HG03045 (cell line): ENCODE data around the gene SNRPN.
"Not testable (repeated sequence)": the region's sequence is repeated elsewhere in the genome, so short reads cannot be mapped to it uniquely, and the experiment has no call there.

Experiments
- ATAC-seq: cut with Tn5 transposase; IDR thresholded peaks from one replicate; pipeline ENCODE4 v1.9.1; 2021; ENCODE audit warnings: mild to moderate bottlenecking, moderate library complexity; ENCODE audit not compliant: unreplicated experiment

The SNRPN gene

DNA sequence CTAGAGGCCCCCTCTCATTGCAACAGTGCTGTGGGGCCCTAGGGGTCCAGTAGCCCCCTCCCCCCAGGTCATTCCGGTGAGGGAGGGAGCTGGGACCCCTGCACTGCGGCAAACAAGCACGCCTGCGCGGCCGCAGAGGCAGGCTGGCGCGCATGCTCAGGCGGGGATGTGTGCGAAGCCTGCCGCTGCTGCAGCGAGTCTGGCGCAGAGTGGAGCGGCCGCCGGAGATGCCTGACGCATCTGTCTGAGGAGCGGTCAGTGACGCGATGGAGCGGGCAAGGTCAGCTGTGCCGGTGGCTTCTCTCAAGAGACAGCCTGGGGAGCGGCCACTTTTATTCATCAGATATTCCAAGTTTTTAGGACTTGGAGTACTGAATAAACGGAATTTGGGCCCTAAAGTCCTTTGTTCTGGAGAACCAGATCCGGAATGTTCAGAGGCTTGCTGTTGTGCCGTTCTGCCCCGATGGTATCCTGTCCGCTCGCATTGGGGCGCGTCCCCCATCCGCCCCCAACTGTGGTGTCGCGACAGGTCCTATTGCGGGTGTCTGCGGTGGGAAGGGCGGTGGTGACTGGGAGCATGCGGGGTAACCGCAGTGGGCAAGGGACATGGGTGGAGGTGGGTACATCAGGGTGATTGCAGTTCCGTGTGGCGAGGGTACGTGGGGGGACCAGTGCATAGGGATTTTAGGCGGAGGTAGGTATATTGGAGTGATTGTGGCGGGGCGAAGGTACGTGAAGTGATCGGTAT is at the start of gene SNRPN, which contains the start of gene SNURF:
TSS of gene SNRPN (plus strand) at position 205 of the 748 bp plus-strand sequence. CDS start 19,467 bp downstream, outside the sequence.
TSS of gene SNURF (plus strand) at position 205 of the 748 bp plus-strand sequence. CDS start at position 267, 62 bp downstream.
- ATAC-seq = no peak

DNA sequence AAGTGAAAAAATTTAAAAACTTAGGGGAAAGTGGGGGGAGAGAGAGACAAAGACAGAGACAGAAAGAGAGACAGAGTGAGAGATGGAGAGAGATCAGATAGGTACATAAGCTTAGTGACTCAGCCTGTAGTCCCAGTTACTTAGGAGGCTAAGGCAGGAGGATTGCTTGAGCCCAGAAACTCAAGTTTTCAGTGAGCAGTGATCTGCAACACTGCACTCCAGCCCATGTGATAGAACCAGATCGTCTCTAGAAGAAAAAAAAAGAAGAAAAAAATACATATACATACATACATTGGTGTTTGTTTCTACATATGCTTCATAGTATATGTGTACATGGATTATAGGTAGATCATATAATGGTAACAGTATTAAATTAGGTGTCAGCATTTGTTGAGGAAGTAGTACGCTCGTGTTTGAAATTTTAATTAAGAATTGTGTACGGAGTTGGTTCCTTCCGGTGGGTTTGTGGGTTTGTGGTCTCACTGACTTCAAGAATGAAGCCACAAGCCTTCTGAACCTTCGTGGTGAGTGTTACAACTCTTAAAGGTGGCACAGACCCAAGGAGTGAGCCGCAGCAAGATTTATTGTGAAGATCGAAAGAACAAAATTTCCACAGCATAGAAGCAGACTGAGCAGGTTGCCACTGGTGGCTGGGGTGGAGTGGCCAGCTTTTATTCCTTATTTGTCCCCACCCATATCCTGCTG is 38.3 kb upstream of the SNRPN start:
- ATAC-seq = no peak

DNA sequence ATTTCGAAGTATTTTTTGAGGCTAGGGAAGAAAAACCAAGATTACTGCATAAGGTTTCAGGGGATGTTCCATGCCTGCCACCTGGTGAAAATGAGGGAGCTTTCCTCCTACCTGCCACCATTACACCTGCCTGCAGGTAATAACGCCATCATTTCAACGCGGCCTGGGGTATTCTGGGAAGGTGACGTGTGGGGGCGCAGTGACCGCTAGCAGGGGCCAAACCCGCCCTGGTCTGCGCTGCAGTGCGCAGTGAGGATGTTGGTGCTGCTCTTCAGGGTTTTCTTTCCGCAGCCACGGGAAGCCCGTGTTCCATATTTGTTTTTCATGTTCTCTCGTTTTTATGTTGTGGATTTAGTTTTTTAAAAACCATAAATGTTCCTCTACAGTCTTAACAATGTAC is 37.4 kb upstream of the SNRPN start:
- ATAC-seq = no peak

- no peak for ATAC-seq
These were observed 35.3 kb upstream of the SNRPN start for GRCh38 chr15:24919446-24919845.

- ATAC-seq = not testable (repeated sequence)
These were observed 32.0 kb upstream of the SNRPN start for GRCh38 chr15:24922781-24923180.

DNA sequence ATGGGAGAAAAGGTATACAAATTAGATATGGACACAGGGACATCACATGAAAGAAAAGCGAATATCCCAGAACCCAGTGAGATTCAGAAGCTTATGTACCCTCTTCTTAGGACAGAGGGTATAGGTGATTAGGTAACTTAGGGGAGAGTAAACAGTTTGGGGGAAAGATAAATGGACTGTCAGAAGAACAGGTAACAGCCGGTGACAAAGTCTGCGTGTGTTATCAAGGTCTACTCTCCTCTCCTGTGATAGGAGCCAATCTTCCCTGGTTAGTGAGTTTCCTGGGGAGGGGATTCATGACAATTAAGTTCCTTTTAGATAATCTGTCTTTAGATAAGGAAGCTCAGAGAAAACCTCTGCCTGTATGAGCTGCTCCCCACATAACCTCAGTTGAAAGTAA is 30.6 kb upstream of the SNRPN start:
- no peak for ATAC-seq

- ATAC-seq = no peak
These were observed 30.2 kb upstream of the SNRPN start for GRCh38 chr15:24924621-24925020.

DNA sequence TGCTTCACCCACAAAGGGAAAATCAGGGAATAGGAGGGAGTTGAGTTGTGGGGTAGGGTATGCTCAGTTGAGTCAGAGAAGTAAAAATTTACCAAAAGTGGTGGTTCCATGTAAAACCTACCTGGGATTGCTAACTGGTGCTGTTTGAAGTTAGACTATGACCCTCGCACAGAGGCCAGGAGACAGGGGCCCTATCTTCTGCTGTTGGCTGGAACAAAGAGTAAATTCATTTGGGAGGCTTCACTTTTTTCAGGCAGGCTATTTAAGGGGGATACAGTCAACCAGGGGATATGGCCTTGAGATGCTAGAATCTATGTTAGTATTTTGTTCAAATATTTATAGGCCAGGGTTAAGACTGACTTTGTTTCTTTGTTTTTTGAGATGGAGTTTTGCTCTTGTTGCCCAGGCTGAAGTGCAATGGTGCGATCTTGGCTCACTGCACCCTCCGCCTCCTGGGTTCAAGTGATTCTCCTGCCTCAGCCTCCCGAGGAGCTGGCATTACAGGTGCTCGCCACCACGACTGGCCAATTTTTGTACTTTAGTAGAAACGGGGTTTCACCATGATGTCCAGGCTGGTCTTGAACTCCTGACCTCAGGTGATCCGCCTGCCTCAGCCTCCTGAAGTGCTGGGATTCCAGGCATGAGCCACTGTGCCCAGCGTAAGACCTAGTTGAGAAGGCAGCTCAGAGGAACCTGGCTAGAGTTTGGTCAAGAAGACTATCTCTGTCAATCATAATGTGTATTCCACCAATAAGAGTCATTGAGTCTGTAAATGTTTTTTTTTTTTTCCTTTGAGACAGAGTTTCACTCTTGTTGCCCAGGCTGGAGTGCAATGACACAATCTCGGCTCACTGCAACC is 22.7 kb upstream of the SNRPN start:
- ATAC-seq = not testable (repeated sequence)

DNA sequence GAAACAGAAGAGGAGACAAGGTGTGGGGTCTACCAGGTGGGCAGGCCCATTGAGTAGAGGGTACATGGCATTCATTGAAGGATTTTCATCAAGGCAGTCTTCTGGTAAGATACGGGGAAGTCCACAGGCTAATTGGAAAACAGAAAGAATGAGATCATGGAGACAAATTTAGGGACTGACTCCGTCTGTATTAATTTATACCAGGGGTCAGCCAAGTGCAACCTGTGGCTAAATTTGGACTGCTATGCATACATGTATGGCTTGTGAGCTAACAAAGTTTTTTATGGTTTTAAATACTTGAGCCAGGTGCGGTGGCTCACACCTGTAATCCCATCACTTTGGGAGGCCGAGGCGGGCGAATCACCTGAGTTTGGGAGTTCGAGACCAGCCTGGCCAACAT is 21.1 kb upstream of the SNRPN start:
- ATAC-seq = no peak

GRCh38 chr15:24938224-24938623 is 16.6 kb upstream of the SNRPN start:
- ATAC-seq = not testable (repeated sequence)

- no peak for ATAC-seq
These were observed 14.6 kb upstream of the SNRPN start for GRCh38 chr15:24940236-24940635.

DNA sequence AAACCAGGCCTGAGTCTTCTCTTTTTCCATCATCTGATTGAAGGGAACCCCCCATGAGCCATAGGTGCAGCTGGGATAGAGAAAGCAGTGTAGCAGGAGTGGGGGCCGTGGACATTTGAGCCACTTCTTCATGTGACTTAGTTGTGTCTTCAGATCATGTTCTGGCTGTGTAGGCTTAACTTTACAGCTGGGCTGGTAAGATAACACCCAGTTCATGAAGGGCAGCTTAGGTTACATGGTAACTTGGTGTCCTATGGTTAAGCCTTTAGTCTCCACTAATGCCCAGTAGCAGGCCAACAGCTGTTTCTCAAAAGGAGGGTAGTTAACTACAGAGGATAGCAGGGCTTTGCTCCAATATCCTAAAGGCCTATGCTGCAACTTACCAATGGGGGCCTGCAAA is 11.4 kb upstream of the SNRPN start:
- no peak for ATAC-seq

DNA sequence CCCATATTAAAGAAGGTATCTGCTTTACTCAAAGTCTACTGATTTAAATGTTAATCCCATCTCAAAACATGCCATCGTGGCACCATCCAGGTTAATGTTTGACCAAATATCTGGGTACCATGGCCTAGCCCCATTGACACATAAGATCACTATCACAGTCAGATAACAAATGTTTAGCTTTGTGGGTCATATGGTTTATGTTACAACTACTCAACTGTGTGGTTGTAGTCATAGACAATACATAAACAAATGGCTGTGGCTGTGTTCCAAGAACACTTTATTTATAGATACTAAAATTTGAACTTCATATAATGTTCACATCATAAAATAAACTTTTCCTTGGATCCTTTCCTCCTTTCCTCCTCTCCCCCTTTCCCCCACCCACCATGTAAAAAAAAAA is 9.8 kb upstream of the SNRPN start:
- no peak for ATAC-seq

DNA sequence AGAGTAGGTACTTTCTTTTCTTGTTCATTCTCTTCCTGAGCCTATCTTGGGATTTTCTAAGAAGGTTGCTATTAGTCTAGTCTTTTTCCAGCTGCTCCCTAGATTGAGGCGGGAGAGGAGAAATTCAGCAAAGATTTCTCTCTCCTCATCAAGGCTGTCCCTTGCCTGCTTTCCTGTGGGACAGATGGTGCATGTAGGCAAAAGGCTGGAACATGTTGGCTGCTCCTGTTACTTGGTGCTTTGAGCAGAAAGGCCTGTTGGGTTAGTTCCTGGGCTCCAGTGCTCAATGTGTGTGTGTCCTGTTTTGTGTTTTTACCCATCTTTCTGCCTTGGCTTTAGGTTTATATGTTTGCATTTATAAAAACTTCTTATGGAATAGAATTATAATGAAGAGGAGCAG is 9.1 kb upstream of the SNRPN start:
- no peak for ATAC-seq

DNA sequence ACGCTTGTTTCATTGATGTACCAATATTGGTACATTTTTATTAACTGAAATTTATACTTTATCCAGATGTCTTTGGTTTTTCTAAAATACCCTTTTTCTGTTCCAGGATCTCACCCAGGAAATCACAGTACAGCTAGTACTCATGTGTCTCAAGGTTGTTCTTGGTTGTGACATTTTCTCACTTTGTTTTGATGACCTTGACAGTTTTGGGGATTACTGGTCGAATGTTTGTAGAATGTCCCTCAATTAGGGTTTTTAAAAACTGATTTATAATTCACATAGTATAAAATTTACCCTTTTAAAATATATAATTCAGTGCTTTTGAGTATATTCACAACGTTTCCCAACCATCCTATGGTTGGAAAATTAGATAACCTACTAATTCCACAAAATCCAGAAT is 6.3 kb upstream of the SNRPN start:
- ATAC-seq = no peak

DNA sequence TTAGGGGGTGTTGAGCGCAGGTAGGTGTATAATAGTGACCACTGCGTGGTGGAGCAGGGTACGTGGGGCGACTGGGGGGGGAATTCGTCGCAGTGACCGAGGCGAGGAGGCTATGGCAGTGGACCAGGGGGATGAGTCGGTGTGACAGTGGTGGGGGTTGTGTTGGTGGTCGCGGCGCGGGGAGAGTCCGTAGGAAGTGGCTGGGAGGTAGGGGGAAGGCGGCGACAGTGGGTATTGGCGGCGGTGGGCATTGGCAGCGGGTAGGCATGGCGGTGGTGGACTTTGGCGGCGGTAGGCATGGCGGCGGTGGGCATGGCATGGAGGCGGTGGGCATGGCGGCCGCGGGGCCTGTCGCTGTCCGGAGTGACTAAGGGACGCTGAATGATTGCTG is 739 bp downstream of the SNRPN start:
- no peak for ATAC-seq

GRCh38 chr15:24956111-24956838 is 1.5 kb downstream of the SNRPN start:
- ATAC-seq = peak; percentile 70

DNA sequence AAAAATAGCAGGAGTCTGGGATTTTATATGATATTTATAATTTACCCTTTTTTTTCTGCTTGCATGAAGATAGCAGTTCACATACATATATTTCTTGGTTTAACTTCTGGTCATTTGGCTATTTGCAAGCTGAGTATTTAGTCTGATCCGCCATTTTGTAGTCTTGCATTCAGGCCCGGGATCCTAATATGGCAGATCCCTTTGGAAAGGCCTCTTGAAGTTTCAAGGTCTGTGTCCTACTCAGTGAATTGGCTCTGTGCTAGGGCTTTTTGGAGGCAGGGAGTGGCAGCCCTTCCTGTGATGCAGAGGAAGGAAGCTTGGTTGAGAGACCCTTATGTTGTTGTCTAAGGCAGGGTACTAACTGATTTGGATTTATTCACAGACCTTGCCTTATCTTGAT is 2.9 kb downstream of the SNRPN start:
- ATAC-seq = no peak

DNA sequence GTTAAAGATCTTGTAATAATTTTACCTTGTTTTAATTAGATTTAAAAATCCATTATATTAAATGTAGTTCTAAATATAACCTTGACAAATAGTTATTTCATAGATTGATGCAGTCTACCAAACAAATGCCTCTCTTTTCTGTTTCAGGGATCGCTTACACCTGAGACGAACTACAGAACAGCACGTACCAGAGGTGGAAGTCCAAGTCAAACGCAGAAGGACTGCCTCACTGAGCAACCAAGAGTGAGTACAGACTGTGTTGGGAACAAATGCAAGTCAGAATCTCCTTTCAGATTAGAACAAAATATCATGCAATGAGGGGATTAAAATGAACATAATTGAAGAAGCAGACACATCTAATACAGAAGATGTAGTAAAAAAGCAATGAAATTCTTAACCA is 7.2 kb downstream of the SNRPN start:
- ATAC-seq = no peak

DNA sequence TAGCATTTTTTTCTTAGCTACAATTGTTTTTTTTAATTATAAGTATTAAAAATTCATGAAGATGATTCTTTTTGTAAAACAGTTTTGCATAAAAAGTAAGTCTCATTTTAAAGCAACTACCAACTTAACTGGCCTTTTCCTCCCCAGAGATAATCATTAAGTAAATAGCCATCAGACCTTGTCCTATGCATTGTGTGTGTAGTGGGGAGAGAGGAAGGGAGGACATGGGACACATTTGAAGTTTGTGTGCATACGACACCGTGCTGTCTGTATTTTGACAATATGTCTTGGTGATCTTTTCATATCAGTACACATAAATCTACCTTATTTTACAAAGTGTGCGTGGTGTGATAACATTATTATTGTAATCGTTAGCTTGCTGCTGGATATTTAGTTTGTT is 8.1 kb downstream of the SNRPN start:
- ATAC-seq = no peak
